ENCODE data around the gene GLIS1. TPM values are rescaled to one million over a fixed set of nuclear protein-coding genes. Genes with fewer than 3 reads are reported as not detected.
A peak's percentile ranks its signal among the peaks of the same experiment; 100 is the strongest.

Gene GLIS1
- total and polyA plus RNA-seq, 10 of the 15 experiments (the other 5 are each of a cell fraction or from before 2014, with no cell fraction given) = not detected

DNA sequence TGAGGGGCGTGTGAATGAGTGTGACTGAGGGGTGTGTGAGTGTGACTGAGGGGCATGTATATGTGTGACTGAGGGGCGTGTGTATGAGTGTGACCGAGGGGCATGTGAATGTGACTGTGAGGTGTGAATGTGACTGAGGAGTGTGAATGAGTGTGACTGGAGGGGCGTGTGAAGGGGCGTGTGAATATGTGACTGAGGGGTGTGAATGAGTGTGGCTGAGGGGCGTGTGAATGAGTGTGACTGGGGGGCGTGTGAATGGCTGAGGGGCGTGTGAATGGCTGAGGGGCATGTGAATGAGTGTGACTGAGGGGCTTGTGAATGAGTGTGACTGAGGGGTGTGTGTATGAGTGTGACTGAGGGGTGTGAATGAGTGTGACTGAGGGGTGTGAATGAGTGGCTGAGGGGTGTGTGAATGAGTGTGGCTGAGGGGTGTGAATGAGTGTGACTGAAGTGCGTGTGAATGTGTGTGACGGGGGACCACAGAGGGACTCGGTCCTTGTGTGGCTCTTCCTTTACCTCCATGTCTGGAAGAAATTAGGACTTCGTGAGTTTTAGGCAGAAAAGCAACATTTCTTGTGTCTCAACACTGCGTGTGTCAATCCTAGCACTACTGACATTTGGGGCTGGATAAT is 105.8 kb downstream of the GLIS1 start:
- TF ChIP-seq E2F8 (IDR thresholded peaks at IDR 0.05; ENCODE audit: low read depth, partially characterized antibody) (no peak), PML (IDR thresholded peaks at IDR 0.05; ENCODE audit: low read length) (no peak), ZZZ3 (IDR thresholded peaks at IDR 0.05; ENCODE audit: control insufficient read depth, insufficient read length, low read depth) (no peak)
- TF ChIP-seq, protein P1, sequence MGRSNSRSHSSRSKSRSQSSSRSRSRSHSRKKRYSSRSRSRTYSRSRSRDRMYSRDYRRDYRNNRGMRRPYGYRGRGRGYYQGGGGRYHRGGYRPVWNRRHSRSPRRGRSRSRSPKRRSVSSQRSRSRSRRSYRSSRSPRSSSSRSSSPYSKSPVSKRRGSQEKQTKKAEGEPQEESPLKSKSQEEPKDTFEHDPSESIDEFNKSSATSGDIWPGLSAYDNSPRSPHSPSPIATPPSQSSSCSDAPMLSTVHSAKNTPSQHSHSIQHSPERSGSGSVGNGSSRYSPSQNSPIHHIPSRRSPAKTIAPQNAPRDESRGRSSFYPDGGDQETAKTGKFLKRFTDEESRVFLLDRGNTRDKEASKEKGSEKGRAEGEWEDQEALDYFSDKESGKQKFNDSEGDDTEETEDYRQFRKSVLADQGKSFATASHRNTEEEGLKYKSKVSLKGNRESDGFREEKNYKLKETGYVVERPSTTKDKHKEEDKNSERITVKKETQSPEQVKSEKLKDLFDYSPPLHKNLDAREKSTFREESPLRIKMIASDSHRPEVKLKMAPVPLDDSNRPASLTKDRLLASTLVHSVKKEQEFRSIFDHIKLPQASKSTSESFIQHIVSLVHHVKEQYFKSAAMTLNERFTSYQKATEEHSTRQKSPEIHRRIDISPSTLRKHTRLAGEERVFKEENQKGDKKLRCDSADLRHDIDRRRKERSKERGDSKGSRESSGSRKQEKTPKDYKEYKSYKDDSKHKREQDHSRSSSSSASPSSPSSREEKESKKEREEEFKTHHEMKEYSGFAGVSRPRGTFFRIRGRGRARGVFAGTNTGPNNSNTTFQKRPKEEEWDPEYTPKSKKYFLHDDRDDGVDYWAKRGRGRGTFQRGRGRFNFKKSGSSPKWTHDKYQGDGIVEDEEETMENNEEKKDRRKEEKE (IDR thresholded peaks at IDR 0.05) = no peak
- TF ChIP-seq, protein P2, sequence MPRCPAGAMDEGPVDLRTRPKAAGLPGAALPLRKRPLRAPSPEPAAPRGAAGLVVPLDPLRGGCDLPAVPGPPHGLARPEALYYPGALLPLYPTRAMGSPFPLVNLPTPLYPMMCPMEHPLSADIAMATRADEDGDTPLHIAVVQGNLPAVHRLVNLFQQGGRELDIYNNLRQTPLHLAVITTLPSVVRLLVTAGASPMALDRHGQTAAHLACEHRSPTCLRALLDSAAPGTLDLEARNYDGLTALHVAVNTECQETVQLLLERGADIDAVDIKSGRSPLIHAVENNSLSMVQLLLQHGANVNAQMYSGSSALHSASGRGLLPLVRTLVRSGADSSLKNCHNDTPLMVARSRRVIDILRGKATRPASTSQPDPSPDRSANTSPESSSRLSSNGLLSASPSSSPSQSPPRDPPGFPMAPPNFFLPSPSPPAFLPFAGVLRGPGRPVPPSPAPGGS (IDR thresholded peaks at IDR 0.05; ENCODE audit: borderline replicate concordance, insufficient read depth, low read depth, low read length, poor library complexity, severe bottlenecking) = peak; percentile 7
- in situ Hi-C loops (cut with MboI) (no loop called here), intact Hi-C loops (cut with micrococcal nuclease; ENCODE audit: unreplicated experiment) (no loop called here)
- ChIA-PET CTCF (no interaction called here), POLR2A (no interaction called here), RAD21 (ENCODE audit: unreplicated experiment) (no interaction called here), SMC1A (ENCODE audit: uncharacterized antibody, unreplicated experiment) (no interaction called here)
- H2AFZ ChIP-seq (ENCODE audit: control insufficient read depth, low read depth, low read length) = no peak overlapping the region
- DNase-seq (ENCODE audit: low read depth, low spot score) (no peak), FAIRE-seq (no peak), ATAC-seq (no peak)
- no peaks in the 10 kb centered on the region for H3K36me3 ChIP-seq (ENCODE audit: control insufficient read depth in 2 of 2, insufficient read depth in 2 of 2, low read length in 1 of 2)
- no TSS peak for BruUV-seq (replicated peaks)
- no peaks in the 10 kb centered on the region for H4K20me1 ChIP-seq (ENCODE audit: control insufficient read depth, insufficient read depth)
- H3K4me1 ChIP-seq (ENCODE audit: control insufficient read depth, insufficient read depth, low read length) = no peaks in the 10 kb centered on the region
- WGBS (ENCODE audit: insufficient coverage, insufficient replicate concordance, low lambda C conversion rate, missing lambda C conversion rate) = 55% methylated on average over 13 of the region's 13 CpGs
- no peaks in the 10 kb centered on the region for H3K79me2 ChIP-seq (ENCODE audit: control insufficient read depth, insufficient read depth, low read length)
- H3K27ac ChIP-seq (ENCODE audit: control insufficient read depth, insufficient read depth) = no peak overlapping the region
- H3K9ac ChIP-seq (ENCODE audit: control insufficient read depth, insufficient read depth, low read length) = no peak overlapping the region
- peaks cover 0 to 2% of the 10 kb centered on the region in 2 experiments; a peak in 1 of 4 replicates for H3K27me3 ChIP-seq (replicated peaks in 1 of 2; ENCODE audit: control insufficient read depth in 2 of 2, insufficient read depth in 2 of 2, low read length in 1 of 2)
- H3K4me3 ChIP-seq = no peak overlapping the region
- H3K4me2 ChIP-seq (ENCODE audit: control insufficient read depth, insufficient read depth) = no peak overlapping the region
- no peaks in the 10 kb centered on the region for H3K9me3 ChIP-seq (replicated peaks; ENCODE audit: control insufficient read depth, insufficient read depth, low read length)

Data from GM12878 (cell line).